Stimulated activated naive CD4-positive, alpha-beta T cell treated with Interleukin-2 at 50 U/mL for 16 hours (primary cell): Measurements from ENCODE around the gene BTK.
"Not testable (repeated sequence)": the region's sequence is repeated elsewhere in the genome, so short reads cannot be mapped to it uniquely, and the experiment has no call there.

Experiments
- DNase-seq: peaks from one replicate; lab custom pipeline; 2025; lab: John Stamatoyannopoulos, UW

The BTK gene

DNA sequence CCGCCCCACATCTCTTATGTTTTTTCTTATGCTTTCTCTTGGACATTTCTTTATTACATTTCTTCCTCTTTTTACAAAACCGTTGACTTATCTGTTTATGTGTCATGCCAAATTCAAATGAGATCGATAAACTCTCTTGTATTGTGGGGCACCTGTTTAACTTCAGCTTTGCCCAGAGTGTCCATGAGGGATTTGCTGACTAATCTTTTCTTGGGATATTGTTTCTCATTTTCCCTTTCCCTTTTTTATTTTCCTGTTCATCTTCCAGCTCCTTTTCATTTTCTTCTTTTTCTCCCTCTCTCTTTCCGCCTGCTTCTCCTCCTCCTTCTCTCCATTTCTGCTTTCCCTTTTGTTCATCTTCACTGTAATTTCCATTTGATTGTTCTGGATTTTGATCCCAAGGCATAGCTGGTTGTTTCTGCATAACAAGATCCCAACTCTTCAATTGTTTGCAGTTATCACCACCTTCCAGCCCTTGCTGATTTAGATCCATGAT lies 48.2 kb downstream of the BTK start:
- no peak for DNase-seq

GRCh38 chrX:101334310-101334709 lies 51.7 kb downstream of the BTK start:
- not testable (repeated sequence) for DNase-seq

DNA sequence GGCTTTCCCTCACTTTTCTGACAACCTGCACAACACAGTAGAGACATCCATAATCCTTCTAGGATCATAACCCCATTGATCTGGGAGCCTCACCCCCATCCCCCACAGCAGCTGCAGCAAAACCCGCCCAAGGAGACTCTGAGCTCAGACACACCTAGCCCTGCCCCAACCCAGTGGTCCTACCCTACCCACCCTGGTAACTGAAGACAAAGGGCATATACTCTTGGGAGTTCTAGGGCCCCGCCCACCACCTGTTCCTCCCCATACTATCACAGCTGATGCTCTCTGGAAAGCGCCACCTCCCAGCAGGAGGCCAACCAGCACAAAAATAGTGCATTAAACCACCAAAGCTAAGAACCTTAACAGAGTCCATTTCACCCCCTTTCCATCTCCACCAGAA lies 59.4 kb downstream of the BTK start:
- DNase-seq = not testable (repeated sequence)

DNA sequence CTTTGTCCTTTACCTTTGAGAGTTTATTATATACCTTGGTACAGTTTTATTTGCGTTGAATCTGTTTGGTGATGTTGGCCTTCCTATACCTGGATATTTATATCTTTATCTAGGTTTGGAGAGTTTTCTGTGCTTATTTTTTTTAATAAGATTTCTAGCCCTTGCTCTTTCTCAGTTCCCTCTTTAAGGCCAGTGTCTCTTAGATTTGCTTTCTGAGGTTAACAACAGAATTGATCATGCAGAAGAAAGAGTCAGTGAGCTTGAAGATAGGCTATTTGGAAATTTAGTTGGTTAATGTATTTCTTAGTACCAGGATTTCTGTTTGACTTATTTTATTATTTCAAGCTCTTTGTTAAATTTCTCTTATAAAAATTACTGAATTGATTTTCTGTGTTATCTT lies 82.2 kb downstream of the BTK start:
- DNase-seq = no peak
